ENCODE data around the gene AFF2.

AFF2 gene

GRCh38 chrX:148728901-148729300, 228.5 kb downstream of the AFF2 start:
- ATAC-seq (ENCODE audit: low read depth), result no peak
- TF ChIP-seq CTCF (IDR thresholded peaks at IDR 0.05; ENCODE audit: poor library complexity, severe bottlenecking), result no peak
- Histone ChIP-seq H3K27ac (ENCODE audit: poor library complexity, severe bottlenecking) (no peak overlapping the region), H3K27me3 (ENCODE audit: insufficient read depth, poor library complexity, severe bottlenecking) (no peaks in the 10 kb centered on the region), H3K4me3 (ENCODE audit: severe bottlenecking) (no peak overlapping the region), H3K4me1 (ENCODE audit: insufficient read depth, poor library complexity, severe bottlenecking) (no peaks in the 10 kb centered on the region), H3K36me3 (ENCODE audit: low read depth) (no peaks in the 10 kb centered on the region), H3K9me3 (ENCODE audit: severe bottlenecking) (no peaks in the 10 kb centered on the region)
- DNase-seq (ENCODE audit: low spot score), result no peak

- Histone ChIP-seq H3K4me1 (ENCODE audit: insufficient read depth, poor library complexity, severe bottlenecking) (no peaks in the 10 kb centered on the region), H3K27ac (ENCODE audit: poor library complexity, severe bottlenecking) (no peak overlapping the region), H3K27me3 (ENCODE audit: insufficient read depth, poor library complexity, severe bottlenecking) (no peaks in the 10 kb centered on the region), H3K4me3 (ENCODE audit: severe bottlenecking) (no peak overlapping the region), H3K36me3 (ENCODE audit: low read depth) (no peaks in the 10 kb centered on the region), H3K9me3 (ENCODE audit: severe bottlenecking) (no peaks in the 10 kb centered on the region)
- no peak for DNase-seq (ENCODE audit: low spot score)
- no peak for TF ChIP-seq CTCF (IDR thresholded peaks at IDR 0.05; ENCODE audit: poor library complexity, severe bottlenecking)
- no peak for ATAC-seq (ENCODE audit: low read depth)
Measured at GRCh38 chrX:148732743-148733142, 232.3 kb downstream of the AFF2 start.

- H3K4me1 ChIP-seq (ENCODE audit: insufficient read depth, poor library complexity, severe bottlenecking), result no peaks in the 10 kb centered on the region
- H3K27me3 ChIP-seq (ENCODE audit: insufficient read depth, poor library complexity, severe bottlenecking), result no peaks in the 10 kb centered on the region
- H3K36me3 ChIP-seq (ENCODE audit: low read depth), result no peaks in the 10 kb centered on the region
- DNase-seq (ENCODE audit: low spot score) (no peak), ATAC-seq (ENCODE audit: low read depth) (no peak)
- no peak overlapping the region for H3K4me3 ChIP-seq (ENCODE audit: severe bottlenecking)
- no peak for TF ChIP-seq CTCF (IDR thresholded peaks at IDR 0.05; ENCODE audit: poor library complexity, severe bottlenecking)
- H3K27ac ChIP-seq (ENCODE audit: poor library complexity, severe bottlenecking), result no peak overlapping the region
- H3K9me3 ChIP-seq (ENCODE audit: severe bottlenecking), result no peaks in the 10 kb centered on the region
Measured at GRCh38 chrX:148741441-148741840, 241.0 kb downstream of the AFF2 start.

- Histone ChIP-seq H3K9me3 (ENCODE audit: severe bottlenecking) (no peaks in the 10 kb centered on the region), H3K36me3 (ENCODE audit: low read depth) (no peaks in the 10 kb centered on the region), H3K27ac (ENCODE audit: poor library complexity, severe bottlenecking) (no peak overlapping the region), H3K27me3 (ENCODE audit: insufficient read depth, poor library complexity, severe bottlenecking) (no peaks in the 10 kb centered on the region), H3K4me1 (ENCODE audit: insufficient read depth, poor library complexity, severe bottlenecking) (no peaks in the 10 kb centered on the region), H3K4me3 (ENCODE audit: severe bottlenecking) (no peak overlapping the region)
- no peak for TF ChIP-seq CTCF (IDR thresholded peaks at IDR 0.05; ENCODE audit: poor library complexity, severe bottlenecking)
- ATAC-seq (ENCODE audit: low read depth) (no peak), DNase-seq (ENCODE audit: low spot score) (no peak)
Measured at GRCh38 chrX:148755111-148755510, 254.7 kb downstream of the AFF2 start.

GRCh38 chrX:148763896-148764295, 263.5 kb downstream of the AFF2 start:
- no peak for ATAC-seq (ENCODE audit: low read depth)
- TF ChIP-seq CTCF (IDR thresholded peaks at IDR 0.05; ENCODE audit: poor library complexity, severe bottlenecking), result no peak

More at GRCh38 chrX:148763896-148764295, 263.5 kb downstream of the AFF2 start:
- Histone ChIP-seq H3K4me1 (ENCODE audit: insufficient read depth, poor library complexity, severe bottlenecking) (no peaks in the 10 kb centered on the region), H3K36me3 (ENCODE audit: low read depth) (no peaks in the 10 kb centered on the region), H3K9me3 (ENCODE audit: severe bottlenecking) (no peaks in the 10 kb centered on the region), H3K27ac (ENCODE audit: poor library complexity, severe bottlenecking) (no peak overlapping the region), H3K27me3 (ENCODE audit: insufficient read depth, poor library complexity, severe bottlenecking) (no peaks in the 10 kb centered on the region), H3K4me3 (ENCODE audit: severe bottlenecking) (no peak overlapping the region)
- no peak for DNase-seq (ENCODE audit: low spot score)

Data from RWPE2 (cell line).